KMS-11 (cell line): ENCODE measurements around the gene FERMT3.

Experiments used
- H2AFZ ChIP-seq: fragments of 200-600 bp; sonication (generic); 2 replicates; pipeline ENCODE4 v1.6.1; 2016; ENCODE audit warnings: antibody characterized with exemption, mixed run types, low read depth
- H3K27ac ChIP-seq: fragments of 200-600 bp; sonication (generic); 2 replicates; pipeline ENCODE4 v1.6.1; 2016; ENCODE audit warnings: mild to moderate bottlenecking, mixed run types
- H3K27me3 ChIP-seq: fragments of 200-600 bp; sonication (generic); 2 replicates; pipeline ENCODE4 v1.6.1; 2017; ENCODE audit warnings: mild to moderate bottlenecking, low read depth, mixed run types, moderate library complexity; ENCODE audit not compliant: insufficient read depth
- H3K36me3 ChIP-seq: fragments of 200-600 bp; sonication (generic); 2 replicates; pipeline ENCODE4 v1.6.1; 2017; ENCODE audit warnings: mild to moderate bottlenecking, mixed run types; ENCODE audit not compliant: insufficient read depth
- H3K4me1 ChIP-seq: fragments of 200-600 bp; sonication (generic); 2 replicates; pipeline ENCODE4 v1.6.1; 2016; ENCODE audit warnings: mild to moderate bottlenecking, low read depth, mixed run types; ENCODE audit not compliant: poor library complexity, severe bottlenecking
- H3K4me2 ChIP-seq: fragments of 200-600 bp; sonication (generic); 2 replicates; pipeline ENCODE4 v1.7.0; 2016; ENCODE audit warnings: mild to moderate bottlenecking, mixed run types
- H3K4me3 ChIP-seq: fragments of 200-600 bp; sonication (generic); IDR thresholded peaks from 2 replicates; pipeline ENCODE4 v1.6.1; 2017; ENCODE audit warnings: low read depth, low read length, mixed read lengths; ENCODE audit not compliant: insufficient read depth
- H3K79me2 ChIP-seq: fragments of 200-600 bp; sonication (generic); 2 replicates; pipeline ENCODE4 v1.6.1; 2016; ENCODE audit warnings: low read depth, mixed run types; ENCODE audit not compliant: insufficient read depth
- H3K9ac ChIP-seq: fragments of 200-600 bp; sonication (generic); 2 replicates; pipeline ENCODE4 v1.6.1; 2016; ENCODE audit warnings: mild to moderate bottlenecking, mixed run types
- H4K20me1 ChIP-seq: fragments of 200-600 bp; sonication (generic); 2 replicates; pipeline ENCODE4 v1.6.1; 2016; ENCODE audit warnings: mild to moderate bottlenecking, mixed run types; ENCODE audit not compliant: insufficient read depth
- CTCF ChIP-seq: fragments of 200-600 bp; sonication (generic); conservative IDR thresholded peaks from 2 replicates; pipeline ENCODE4 v1.6.1; 2017; ENCODE audit warnings: low read depth, mild to moderate bottlenecking, antibody characterized with exemption, low read length, moderate library complexity, mixed read lengths

The FERMT3 gene

GRCh38 chr11:64232967-64233315 lies 26.4 kb downstream of the FERMT3 start:
- TF ChIP-seq CTCF = no peak
- no peak overlapping the region for H3K9ac ChIP-seq

GRCh38 chr11:64233913-64234586 lies 27.5 kb downstream of the FERMT3 start, which contains the start of gene VEGFB:
TSS of gene VEGFB (plus strand) at chr11:64234584. CDS start at chr11:64234834, 250 bp downstream.
- Histone ChIP-seq H3K79me2 (no peaks in the 10 kb centered on the region), H4K20me1 (no peaks in the 10 kb centered on the region), H3K4me3 (peak within 1 kb of the TSS; percentile 40), H3K4me1 (peaks cover 23% of the 10 kb centered on the region), H2AFZ (peak within 1 kb of the TSS; percentile 67), H3K27me3 (no peaks in the 10 kb centered on the region), H3K27ac (no peak within 1 kb of the TSS), H3K36me3 (no peaks in the 10 kb centered on the region), H3K4me2 (peak within 1 kb of the TSS; percentile 88), H3K9ac (peak within 1 kb of the TSS; percentile 25; the same call in 1 of the 2 replicates)
- TF ChIP-seq CTCF = no peak

More at GRCh38 chr11:64232967-64233315, 26.4 kb downstream of the FERMT3 start:
- Histone ChIP-seq H3K27ac (no peak overlapping the region), H3K27me3 (no peaks in the 10 kb centered on the region), H3K79me2 (no peaks in the 10 kb centered on the region), H4K20me1 (no peaks in the 10 kb centered on the region), H2AFZ (no peak overlapping the region), H3K4me2 (no peak overlapping the region), H3K4me3 (no peak overlapping the region), H3K36me3 (no peaks in the 10 kb centered on the region), H3K4me1 (peaks cover 23% of the 10 kb centered on the region)

- H3K4me1 ChIP-seq = peaks cover 25% of the 10 kb centered on the region
- TF ChIP-seq CTCF = no peak
- peak overlapping the region; percentile 25; the same call in 1 of the 2 replicates for H3K9ac ChIP-seq
- peak overlapping the region; percentile 10; the same call in 1 of the 2 replicates for H2AFZ ChIP-seq
- no peaks in the 10 kb centered on the region for H3K79me2 ChIP-seq
- peak overlapping the region; percentile 88 for H3K4me2 ChIP-seq
- H3K27me3 ChIP-seq = no peaks in the 10 kb centered on the region
- H3K4me3 ChIP-seq = peak overlapping the region; percentile 40
- H4K20me1 ChIP-seq = no peaks in the 10 kb centered on the region
- no peak overlapping the region for H3K27ac ChIP-seq
- no peaks in the 10 kb centered on the region for H3K36me3 ChIP-seq
Observed at GRCh38 chr11:64234647-64235379, 28.3 kb downstream of the FERMT3 start.

GRCh38 chr11:64235437-64236161 lies 29.1 kb downstream of the FERMT3 start:
- H3K4me2 ChIP-seq = peak overlapping the region; percentile 88
- no peak overlapping the region for H2AFZ ChIP-seq
- H3K27me3 ChIP-seq = no peaks in the 10 kb centered on the region
- no peak for TF ChIP-seq CTCF
- H3K27ac ChIP-seq = no peak overlapping the region
- H3K4me1 ChIP-seq = peaks cover 29% of the 10 kb centered on the region
- no peaks in the 10 kb centered on the region for H4K20me1 ChIP-seq
- H3K79me2 ChIP-seq = no peaks in the 10 kb centered on the region
- H3K4me3 ChIP-seq = peak overlapping the region; percentile 40
- H3K9ac ChIP-seq = peak overlapping the region; percentile 25; the same call in 1 of the 2 replicates
- no peaks in the 10 kb centered on the region for H3K36me3 ChIP-seq
